Hepatic stellate cell (primary cell): Measurements from ENCODE around the gene CUL7.
"Not testable (repeated sequence)": the region's sequence is repeated elsewhere in the genome, so short reads cannot be mapped to it uniquely, and the experiment has no call there.

Experiments used
- DNase-seq: peaks from one replicate; pipeline ENCODE4 v3.0.0; 2011; ENCODE audit warnings: low spot score

The CUL7 gene

GRCh38 chr6:43014434-43014909 is 39.2 kb downstream of the CUL7 start:
- peak; percentile 78 for DNase-seq

- peak; percentile 99 for DNase-seq
Measured at GRCh38 chr6:43013843-43014433, 39.7 kb downstream of the CUL7 start, which contains the start of the genes KLHDC3 and MEA1. KLHDC3 (plus strand) TSS chr6:43014249; CDS start chr6:43017193, 2,944 bp downstream. MEA1 (minus strand) TSS chr6:43013946; CDS start chr6:43013813, 133 bp downstream.

- DNase-seq = peak; percentile 43
Measured at GRCh38 chr6:43013097-43013842, 40.4 kb downstream of the CUL7 start.

GRCh38 chr6:43012364-43012763 is 41.3 kb downstream of the CUL7 start:
- no peak for DNase-seq

GRCh38 chr6:43011207-43011606 is 42.4 kb downstream of the CUL7 start:
- DNase-seq = no peak

- DNase-seq = peak; percentile 63
Measured at GRCh38 chr6:43009124-43009523, 44.5 kb downstream of the CUL7 start.

GRCh38 chr6:43007126-43007525 is 46.5 kb downstream of the CUL7 start:
- DNase-seq = no peak

GRCh38 chr6:43006251-43006650 is 47.4 kb downstream of the CUL7 start:
- DNase-seq = no peak

GRCh38 chr6:43005844-43006243 is 47.8 kb downstream of the CUL7 start:
- no peak for DNase-seq

- no peak for DNase-seq
Measured at GRCh38 chr6:43001843-43002242, 51.8 kb downstream of the CUL7 start.

- not testable (repeated sequence) for DNase-seq
Measured at GRCh38 chr6:42998205-42998604, 55.4 kb downstream of the CUL7 start.

- no peak for DNase-seq
Measured at GRCh38 chr6:42996513-42996912, 57.1 kb downstream of the CUL7 start.

- DNase-seq = no peak
Measured at GRCh38 chr6:42993445-42993844, 60.2 kb downstream of the CUL7 start.

GRCh38 chr6:42989923-42990322 is 63.7 kb downstream of the CUL7 start:
- DNase-seq = no peak

- DNase-seq = peak; percentile 41
Measured at GRCh38 chr6:42988486-42989020, 65.1 kb downstream of the CUL7 start.
